ENCODE results near the gene AURKAIP1.
"Not testable (repeated sequence)": the region's sequence is repeated elsewhere in the genome, so short reads cannot be mapped to it uniquely, and the experiment has no call there.

The AURKAIP1 gene

DNA sequence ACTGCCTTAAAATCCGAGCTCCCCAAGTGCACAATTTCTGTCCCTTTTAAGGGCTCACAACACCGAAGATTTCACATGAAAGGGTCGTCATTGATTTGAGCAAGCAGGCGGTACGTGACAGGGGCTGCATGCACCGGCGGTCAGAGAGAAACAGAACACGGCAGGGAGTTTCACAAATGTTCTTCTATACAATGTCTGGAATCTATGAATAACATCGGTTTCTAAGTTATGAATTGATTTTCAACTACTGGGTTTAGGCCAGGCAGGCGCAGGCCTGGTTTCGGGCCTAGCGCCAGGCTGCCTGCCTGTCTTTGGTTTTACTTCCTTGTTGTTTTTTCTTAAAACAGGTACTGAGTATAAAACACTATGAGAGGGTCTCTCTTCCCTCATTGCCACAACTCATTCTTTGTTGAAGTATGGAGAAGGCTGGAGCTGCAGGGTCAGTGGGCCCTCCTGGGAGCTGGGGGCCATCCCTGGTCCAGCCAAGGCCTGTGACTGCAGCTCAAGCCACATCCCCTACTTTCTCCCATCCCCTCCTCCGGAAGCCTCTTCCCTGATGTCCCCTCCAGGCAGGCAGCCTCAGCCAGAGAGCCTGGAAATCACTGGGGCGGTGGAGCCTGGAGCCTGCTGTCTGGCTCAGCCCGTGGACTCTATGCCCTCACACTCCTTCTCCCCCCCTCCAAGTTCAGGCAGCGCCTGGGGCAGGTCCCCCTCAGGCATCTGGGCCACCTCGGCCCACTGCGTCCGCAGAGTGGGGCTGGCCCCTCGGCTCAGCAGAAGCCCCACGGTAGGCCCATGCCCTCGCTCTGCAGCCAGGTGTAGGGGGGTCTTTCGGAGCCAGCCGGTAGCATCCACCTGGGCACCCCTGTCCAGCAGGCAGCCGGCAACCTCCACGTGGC is 43.7 kb upstream of the AURKAIP1 start:
- Histone ChIP-seq H3K9me3 (ENCODE audit: control insufficient read depth in 2 of 2, low read length in 2 of 2) (no peaks in the 10 kb centered on the region), H3K4me3 (ENCODE audit: low read length in 2 of 2) (peak overlapping the region in 1 of 2 donors; percentile 71), H3K4me1 (ENCODE audit: control insufficient read depth, insufficient read depth, low read length) (peaks cover 16% of the 10 kb centered on the region), H3K27me3 (ENCODE audit: control insufficient read depth in 1 of 2, insufficient read depth in 2 of 2, low read length in 2 of 2) (no peaks in the 10 kb centered on the region), H3K27ac (ENCODE audit: low read length) (peak overlapping the region; percentile 53), H3K9ac (ENCODE audit: low read length in 2 of 2) (no peak overlapping the region), H3K36me3 (ENCODE audit: control insufficient read depth in 2 of 2, insufficient read depth in 2 of 2, low read length in 2 of 2) (no peaks in the 10 kb centered on the region)

- not testable (repeated sequence) for H3K27ac ChIP-seq (ENCODE audit: low read length); H3K36me3 ChIP-seq (ENCODE audit: control insufficient read depth in 2 of 2, insufficient read depth in 2 of 2, low read length in 2 of 2); H3K4me3 ChIP-seq (ENCODE audit: low read length in 2 of 2); H3K27me3 ChIP-seq (ENCODE audit: control insufficient read depth in 1 of 2, insufficient read depth in 2 of 2, low read length in 2 of 2); H3K9me3 ChIP-seq (ENCODE audit: control insufficient read depth in 2 of 2, low read length in 2 of 2); H3K9ac ChIP-seq (ENCODE audit: low read length in 2 of 2)
- peaks cover 16% of the 10 kb centered on the region for H3K4me1 ChIP-seq (ENCODE audit: control insufficient read depth, insufficient read depth, low read length)
Measured at GRCh38 chr1:1417825-1418463, 42.9 kb upstream of the AURKAIP1 start.

DNA sequence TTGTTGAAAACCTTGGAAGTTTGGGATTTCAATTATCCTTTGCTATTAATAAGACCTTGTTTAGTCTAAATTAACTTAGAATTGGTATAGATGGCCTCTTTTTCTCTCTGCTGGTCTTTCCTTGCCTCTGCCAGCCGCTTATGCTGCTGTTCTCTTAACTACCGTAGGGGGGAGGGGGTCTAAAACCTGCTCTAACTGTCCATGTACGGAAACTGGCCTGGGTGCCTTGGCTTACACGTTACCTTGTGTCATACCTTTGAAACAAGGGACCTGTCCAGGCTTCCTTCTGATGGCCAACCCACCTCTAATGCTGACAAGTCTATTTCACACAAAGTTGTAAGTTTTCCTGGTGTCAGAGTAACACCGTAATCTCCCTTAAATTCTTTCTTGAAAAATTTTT is 42.4 kb upstream of the AURKAIP1 start:
- H3K36me3 ChIP-seq (ENCODE audit: control insufficient read depth in 2 of 2, insufficient read depth in 2 of 2, low read length in 2 of 2); H3K4me3 ChIP-seq (ENCODE audit: low read length in 2 of 2); H3K27me3 ChIP-seq (ENCODE audit: control insufficient read depth in 1 of 2, insufficient read depth in 2 of 2, low read length in 2 of 2); H3K9ac ChIP-seq (ENCODE audit: low read length in 2 of 2); H3K9me3 ChIP-seq (ENCODE audit: control insufficient read depth in 2 of 2, low read length in 2 of 2); H3K27ac ChIP-seq (ENCODE audit: low read length): not testable (repeated sequence)
- H3K4me1 ChIP-seq (ENCODE audit: control insufficient read depth, insufficient read depth, low read length), result peaks cover 16% of the 10 kb centered on the region

DNA sequence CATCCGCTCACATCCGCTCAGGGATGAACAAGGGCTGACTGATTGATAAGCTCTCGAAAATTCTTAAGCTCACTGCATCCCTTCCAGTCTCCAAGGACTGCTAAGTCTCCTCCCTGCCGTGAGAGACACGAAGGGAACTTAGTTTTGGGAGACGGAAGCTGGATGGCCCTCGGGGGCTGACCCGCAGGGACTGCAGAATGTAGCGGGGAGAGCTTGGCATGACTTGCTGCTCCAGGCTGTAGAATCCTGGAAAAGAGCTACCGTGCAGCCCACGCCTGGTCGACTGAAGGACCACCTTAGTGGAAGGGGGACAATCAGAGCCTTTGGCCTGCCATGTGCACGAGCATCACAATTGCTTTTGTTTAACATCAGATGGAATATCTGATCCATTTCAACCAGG is 40.7 kb upstream of the AURKAIP1 start:
- H3K36me3 ChIP-seq (ENCODE audit: control insufficient read depth in 2 of 2, insufficient read depth in 2 of 2, low read length in 2 of 2), result no peaks in the 10 kb centered on the region
- H3K27ac ChIP-seq (ENCODE audit: low read length), result no peak overlapping the region
- no peak overlapping the region for H3K4me3 ChIP-seq (ENCODE audit: low read length in 2 of 2)
- no peaks in the 10 kb centered on the region for H3K9me3 ChIP-seq (ENCODE audit: control insufficient read depth in 2 of 2, low read length in 2 of 2)
- no peaks in the 10 kb centered on the region for H3K27me3 ChIP-seq (ENCODE audit: control insufficient read depth in 1 of 2, insufficient read depth in 2 of 2, low read length in 2 of 2)
- H3K9ac ChIP-seq (ENCODE audit: low read length in 2 of 2), result no peak overlapping the region
- peaks cover 14% of the 10 kb centered on the region for H3K4me1 ChIP-seq (ENCODE audit: control insufficient read depth, insufficient read depth, low read length)

GRCh38 chr1:1412311-1412902 is 37.4 kb upstream of the AURKAIP1 start:
- not testable (repeated sequence) for H3K9ac ChIP-seq (ENCODE audit: low read length in 2 of 2); H3K9me3 ChIP-seq (ENCODE audit: control insufficient read depth in 2 of 2, low read length in 2 of 2); H3K27me3 ChIP-seq (ENCODE audit: control insufficient read depth in 1 of 2, insufficient read depth in 2 of 2, low read length in 2 of 2); H3K36me3 ChIP-seq (ENCODE audit: control insufficient read depth in 2 of 2, insufficient read depth in 2 of 2, low read length in 2 of 2); H3K4me3 ChIP-seq (ENCODE audit: low read length in 2 of 2); H3K27ac ChIP-seq (ENCODE audit: low read length)
- peaks cover 16% of the 10 kb centered on the region for H3K4me1 ChIP-seq (ENCODE audit: control insufficient read depth, insufficient read depth, low read length)

GRCh38 chr1:1411626-1412025 is 36.6 kb upstream of the AURKAIP1 start:
- Histone ChIP-seq H3K9me3 (ENCODE audit: control insufficient read depth in 2 of 2, low read length in 2 of 2) (no peaks in the 10 kb centered on the region), H3K9ac (ENCODE audit: low read length in 2 of 2) (no peak overlapping the region), H3K36me3 (ENCODE audit: control insufficient read depth in 2 of 2, insufficient read depth in 2 of 2, low read length in 2 of 2) (no peaks in the 10 kb centered on the region), H3K27ac (ENCODE audit: low read length) (no peak overlapping the region), H3K4me3 (ENCODE audit: low read length in 2 of 2) (no peak overlapping the region), H3K27me3 (ENCODE audit: control insufficient read depth in 1 of 2, insufficient read depth in 2 of 2, low read length in 2 of 2) (no peaks in the 10 kb centered on the region), H3K4me1 (ENCODE audit: control insufficient read depth, insufficient read depth, low read length) (peaks cover 21% of the 10 kb centered on the region)

DNA sequence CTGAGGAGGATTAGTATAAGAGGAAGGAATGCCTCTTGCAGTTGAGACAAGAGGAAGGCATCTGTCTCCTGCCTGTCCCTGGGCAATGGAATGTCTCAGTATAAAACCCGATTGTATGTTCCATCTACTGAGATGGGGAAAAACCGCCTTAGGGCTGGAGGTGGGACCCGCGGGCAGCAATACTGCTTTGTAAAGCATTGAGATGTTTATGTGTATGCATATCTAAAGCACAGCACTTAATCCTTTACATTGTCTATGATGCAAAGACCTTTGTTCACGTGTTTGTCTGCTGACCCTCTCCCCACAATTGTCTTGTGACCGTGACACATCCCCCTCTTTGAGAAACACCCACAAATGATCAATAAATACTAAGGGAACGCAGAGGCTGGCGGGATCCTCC is 35.2 kb upstream of the AURKAIP1 start:
- H3K9me3 ChIP-seq (ENCODE audit: control insufficient read depth in 2 of 2, low read length in 2 of 2); H3K27me3 ChIP-seq (ENCODE audit: control insufficient read depth in 1 of 2, insufficient read depth in 2 of 2, low read length in 2 of 2); H3K27ac ChIP-seq (ENCODE audit: low read length); H3K9ac ChIP-seq (ENCODE audit: low read length in 2 of 2); H3K4me3 ChIP-seq (ENCODE audit: low read length in 2 of 2); H3K36me3 ChIP-seq (ENCODE audit: control insufficient read depth in 2 of 2, insufficient read depth in 2 of 2, low read length in 2 of 2): not testable (repeated sequence)
- peaks cover 35% of the 10 kb centered on the region for H3K4me1 ChIP-seq (ENCODE audit: control insufficient read depth, insufficient read depth, low read length)

GRCh38 chr1:1407636-1408318 is 32.8 kb upstream of the AURKAIP1 start:
- Histone ChIP-seq H3K9me3 (ENCODE audit: control insufficient read depth in 2 of 2, low read length in 2 of 2) (no peaks in the 10 kb centered on the region), H3K27ac (ENCODE audit: low read length) (peak overlapping the region; percentile 70), H3K4me1 (ENCODE audit: control insufficient read depth, insufficient read depth, low read length) (peaks cover 37% of the 10 kb centered on the region), H3K4me3 (ENCODE audit: low read length in 2 of 2) (peak overlapping the region; percentile 92 to 94), H3K36me3 (ENCODE audit: control insufficient read depth in 2 of 2, insufficient read depth in 2 of 2, low read length in 2 of 2) (peaks cover 13 to 14% of the 10 kb centered on the region in 2 donors), H3K9ac (ENCODE audit: low read length in 2 of 2) (peak overlapping the region; percentile 84 to 91), H3K27me3 (ENCODE audit: control insufficient read depth in 1 of 2, insufficient read depth in 2 of 2, low read length in 2 of 2) (no peaks in the 10 kb centered on the region)

GRCh38 chr1:1406821-1407635 is 32.0 kb upstream of the AURKAIP1 start, which contains the start of gene MRPL20:
Gene MRPL20 (minus strand): TSS chr1:1407293. CDS start chr1:1407217, 76 bp downstream.
- H3K9me3 ChIP-seq (ENCODE audit: control insufficient read depth in 2 of 2, low read length in 2 of 2), result no peaks in the 10 kb centered on the region
- H3K27ac ChIP-seq (ENCODE audit: low read length), result peak within 1 kb of the TSS; percentile 70
- H3K4me1 ChIP-seq (ENCODE audit: control insufficient read depth, insufficient read depth, low read length), result peaks cover 37% of the 10 kb centered on the region
- H3K9ac ChIP-seq (ENCODE audit: low read length in 2 of 2), result peak within 1 kb of the TSS; percentile 84 to 91
- H3K36me3 ChIP-seq (ENCODE audit: control insufficient read depth in 2 of 2, insufficient read depth in 2 of 2, low read length in 2 of 2), result peaks cover 13 to 18% of the 10 kb centered on the region in 2 donors
- no peaks in the 10 kb centered on the region for H3K27me3 ChIP-seq (ENCODE audit: control insufficient read depth in 1 of 2, insufficient read depth in 2 of 2, low read length in 2 of 2)
- peak within 1 kb of the TSS; percentile 92 to 94 for H3K4me3 ChIP-seq (ENCODE audit: low read length in 2 of 2)
